Naive B cell (primary cell): Measurements from ENCODE around the gene SLC16A4. TPM values are rescaled to one million over a fixed set of nuclear protein-coding genes. Genes with fewer than 3 reads are reported as not detected.
A peak's percentile ranks its signal among the peaks of the same experiment; 100 is the strongest.
"Not testable (repeated sequence)": the region's sequence is repeated elsewhere in the genome, so short reads cannot be mapped to it uniquely, and the experiment has no call there.

Source experiments
- ATAC-seq, 2 donors: fragments of 150-1000 bp; cut with Tn5 transposase; 2 replicates each; pipeline ENCODE4 v1.10.0; 2021; ENCODE audit warnings: low read depth in 2 of 2, mild to moderate bottlenecking in 2 of 2, moderate library complexity in 2 of 2
- DNase-seq: peaks from one replicate; pipeline ENCODE4 v3.0.0; 2022
- H3K27ac Mint-ChIP-seq, 6 donors: one replicate each; pipeline ENCODE4 v1.8.0; 2020 to 2022; ENCODE audit warnings: mild to moderate bottlenecking in 6 of 6, mixed read lengths in 6 of 6, moderate library complexity in 5 of 6, inconsistent platforms in 2 of 6
- H3K27me3 Mint-ChIP-seq, 3 donors: one replicate each; pipeline ENCODE4 v1.8.0; 2021 to 2022; ENCODE audit warnings: mixed read lengths in 3 of 3, mild to moderate bottlenecking in 1 of 3
- H3K36me3 Mint-ChIP-seq, 2 donors: one replicate each; pipeline ENCODE4 v1.8.0; 2020 to 2022; ENCODE audit warnings: mixed read lengths in 2 of 2, inconsistent platforms in 1 of 2, mild to moderate bottlenecking in 1 of 2
- H3K4me1 Mint-ChIP-seq, 3 donors: one replicate each; pipeline ENCODE4 v1.8.0; 2020 to 2022; ENCODE audit warnings: mixed read lengths in 3 of 3, inconsistent platforms in 1 of 3, mild to moderate bottlenecking in 1 of 3, moderate library complexity in 1 of 3
- H3K4me3 Mint-ChIP-seq, 8 donors: one replicate each; pipeline ENCODE4 v1.8.0; 2020 to 2022; ENCODE audit warnings: mild to moderate bottlenecking in 8 of 8, mixed read lengths in 8 of 8, moderate library complexity in 8 of 8, inconsistent platforms in 2 of 8
- H3K9me3 Mint-ChIP-seq, 7 donors: one replicate each; pipeline ENCODE4 v1.8.0; 2020 to 2022; ENCODE audit warnings: mixed read lengths in 7 of 7, mild to moderate bottlenecking in 5 of 7, inconsistent platforms in 2 of 7, moderate library complexity in 1 of 7
- polyA plus RNA-seq, 6 donors: library from polyadenylated mRNA; unstranded; fragments of 300-500 nt; fragmentation: Illumina TruSeq; gene quantifications; one replicate each; pipeline ENCODE4 v1.2.3, GENCODE V29; 2021; ENCODE audit warnings: low read depth in 6 of 6

The SLC16A4 gene
- polyA plus RNA-seq: 1 to 10 TPM in 4 of 6 donors, under 1 TPM in 1, not detected in 1; 0.77 to 1.9 (median 1.2) TPM

GRCh38 chr1:110390692-110391245 is at the start of gene SLC16A4:
SLC16A4 (minus strand) TSS chr1:110391026; CDS start chr1:110389323, 1,703 bp downstream.
- H3K36me3 Mint-ChIP-seq: peaks cover 12 to 15% of the 10 kb centered on the region in 2 donors
- H3K4me3 Mint-ChIP-seq: peak within 1 kb of the TSS in 3 of 8 donors; percentile 3 to 44 (median 11)
- peaks cover 12 to 33% (median 30%) of the 10 kb centered on the region in 3 donors for H3K4me1 Mint-ChIP-seq
- DNase-seq (no peak), ATAC-seq (no peak)
- peaks cover 0 to 3% (median 0%) of the 10 kb centered on the region in 7 donors for H3K9me3 Mint-ChIP-seq
- H3K27ac Mint-ChIP-seq: peak within 1 kb of the TSS in 3 of 6 donors; percentile 5 to 52 (median 17)
- no peaks in the 10 kb centered on the region for H3K27me3 Mint-ChIP-seq

DNA sequence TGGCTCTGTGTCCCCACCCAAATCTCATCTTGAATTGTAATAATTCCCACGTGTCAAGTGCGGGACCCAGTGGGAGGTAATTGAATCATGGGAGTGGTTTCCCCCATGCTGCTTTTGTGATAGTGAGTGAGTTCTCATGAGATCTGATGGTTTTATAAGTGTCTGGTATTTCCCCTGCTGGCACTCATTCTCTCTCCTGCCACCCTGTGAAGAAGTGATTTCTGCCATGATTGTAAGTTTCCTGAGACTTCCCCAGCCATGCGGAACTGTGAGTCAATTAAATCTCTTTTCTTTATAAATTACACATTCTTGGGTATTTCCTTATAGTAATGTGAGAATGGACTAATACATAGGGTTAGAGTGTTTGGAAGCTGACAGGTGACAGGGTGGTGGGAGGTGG is 49.0 kb upstream of the SLC16A4 start:
- not testable (repeated sequence) for ATAC-seq, H3K36me3 Mint-ChIP-seq, H3K9me3 Mint-ChIP-seq, H3K4me3 Mint-ChIP-seq, H3K4me1 Mint-ChIP-seq, DNase-seq, H3K27ac Mint-ChIP-seq
- H3K27me3 Mint-ChIP-seq: peaks cover 20 to 47% (median 27%) of the 10 kb centered on the region in 3 donors

DNA sequence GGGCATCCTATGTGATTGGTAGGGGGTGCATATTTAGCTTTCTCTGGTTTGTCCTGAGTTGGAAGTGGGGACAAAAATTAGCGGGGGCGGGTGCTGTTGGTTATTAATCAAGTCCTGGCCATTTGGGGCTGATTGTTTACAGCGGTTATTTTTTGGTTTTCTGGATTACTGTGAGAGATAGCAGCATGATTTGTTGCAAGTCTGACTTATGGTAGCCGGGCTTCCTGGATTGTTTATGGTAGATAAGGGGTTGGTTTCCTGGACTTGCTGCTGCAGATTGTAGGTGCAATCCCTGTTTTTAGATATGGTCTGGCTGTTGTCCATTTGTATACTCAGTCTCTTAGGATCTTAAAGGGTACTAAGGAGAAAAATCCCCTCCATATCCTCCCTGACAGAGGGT is 48.1 kb upstream of the SLC16A4 start:
- no peak for DNase-seq
- Mint-ChIP-seq H3K36me3 (no peaks in the 10 kb centered on the region), H3K27me3 (peaks cover 18 to 51% (median 27%) of the 10 kb centered on the region in 3 donors), H3K4me1 (no peaks in the 10 kb centered on the region), H3K9me3 (no peaks in the 10 kb centered on the region), H3K27ac (no peak overlapping the region), H3K4me3 (no peak overlapping the region)
- ATAC-seq: no peak

DNA sequence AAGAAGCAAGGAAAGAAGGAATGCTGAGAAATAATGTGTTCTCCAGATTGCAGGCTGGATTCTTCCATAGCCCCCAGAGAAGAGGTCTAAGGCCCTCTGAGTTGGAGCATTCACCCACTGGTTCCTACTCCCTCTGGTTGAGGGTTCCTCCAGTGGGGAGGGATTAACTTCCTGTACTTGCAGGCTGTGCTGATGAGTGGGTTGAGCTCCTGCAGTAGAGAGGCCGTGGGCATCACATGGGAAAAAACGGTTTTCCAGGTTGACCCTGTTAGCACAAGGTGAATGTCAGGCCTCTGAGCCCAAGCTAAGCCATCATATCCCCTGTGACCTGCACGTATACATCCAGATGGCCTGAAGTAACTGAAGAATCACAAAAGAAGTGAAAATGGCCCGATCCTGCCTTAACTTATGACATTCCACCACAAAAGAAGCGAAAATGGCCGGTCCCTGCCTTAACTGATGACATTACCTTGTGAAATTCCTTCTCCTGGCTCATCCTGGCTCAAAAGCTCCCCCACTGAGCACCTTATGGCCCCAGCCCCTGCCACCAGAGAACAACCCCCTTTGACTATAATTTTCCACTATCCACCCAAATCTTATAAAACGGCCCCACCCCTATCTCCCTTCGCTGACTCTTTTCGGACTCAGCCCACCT is 46.9 kb upstream of the SLC16A4 start:
- H3K27ac Mint-ChIP-seq: peak overlapping the region in 2 of 6 donors; percentile 12 to 56
- DNase-seq, H3K4me1 Mint-ChIP-seq, ATAC-seq, H3K4me3 Mint-ChIP-seq, H3K36me3 Mint-ChIP-seq, H3K9me3 Mint-ChIP-seq: not testable (repeated sequence)
- peaks cover 14 to 51% (median 26%) of the 10 kb centered on the region in 3 donors for H3K27me3 Mint-ChIP-seq

DNA sequence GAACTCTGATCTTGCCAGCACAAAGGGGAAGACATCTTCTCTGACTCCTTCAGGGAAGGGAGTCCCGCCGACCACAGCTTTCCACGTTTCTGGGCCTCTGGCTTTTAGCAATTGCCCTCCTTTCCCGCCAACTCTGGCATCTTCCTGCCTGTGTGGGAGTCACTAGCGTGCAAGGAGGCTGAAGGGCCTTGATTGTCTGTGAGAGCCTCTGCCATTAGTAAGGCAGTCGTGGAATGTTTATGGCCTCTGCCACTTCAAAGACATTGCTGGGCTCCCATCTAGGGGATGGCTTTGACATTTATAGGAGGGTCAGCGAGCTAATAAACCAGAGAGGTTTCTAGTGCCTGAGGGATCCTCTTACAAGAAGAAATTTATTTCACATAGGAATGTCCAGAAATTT is 45.8 kb upstream of the SLC16A4 start:
- Mint-ChIP-seq H3K4me1 (no peaks in the 10 kb centered on the region), H3K4me3 (no peak overlapping the region), H3K9me3 (no peaks in the 10 kb centered on the region), H3K27me3 (peaks cover 14 to 52% (median 29%) of the 10 kb centered on the region in 3 donors), H3K36me3 (no peaks in the 10 kb centered on the region), H3K27ac (no peak overlapping the region)
- DNase-seq (no peak), ATAC-seq (no peak)

DNA sequence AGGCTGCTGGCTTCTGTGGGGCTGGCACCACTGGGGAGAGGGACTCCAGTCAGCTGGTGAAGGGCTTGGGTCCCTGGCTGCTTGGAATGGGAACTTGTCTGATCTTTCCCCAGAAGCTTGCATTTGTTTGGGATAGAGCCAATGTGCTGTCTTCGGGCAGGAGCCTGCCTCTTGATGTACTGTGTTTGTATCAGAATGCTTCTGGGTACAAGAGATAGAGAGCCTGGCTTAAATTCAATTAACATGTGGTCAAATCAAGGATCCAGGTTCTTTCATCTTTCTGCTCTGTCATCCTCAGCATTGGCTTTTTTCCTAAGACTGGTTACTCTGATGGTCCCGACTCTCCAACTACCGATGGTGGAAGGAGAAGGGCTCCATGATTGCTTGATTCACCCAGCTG is 44.1 kb upstream of the SLC16A4 start:
- Mint-ChIP-seq H3K27me3 (peaks cover 14 to 64% (median 41%) of the 10 kb centered on the region in 3 donors), H3K27ac (no peak overlapping the region), H3K4me3 (no peak overlapping the region), H3K9me3 (no peaks in the 10 kb centered on the region), H3K36me3 (no peaks in the 10 kb centered on the region), H3K4me1 (no peaks in the 10 kb centered on the region)
- no peak for ATAC-seq
- no peak for DNase-seq

DNA sequence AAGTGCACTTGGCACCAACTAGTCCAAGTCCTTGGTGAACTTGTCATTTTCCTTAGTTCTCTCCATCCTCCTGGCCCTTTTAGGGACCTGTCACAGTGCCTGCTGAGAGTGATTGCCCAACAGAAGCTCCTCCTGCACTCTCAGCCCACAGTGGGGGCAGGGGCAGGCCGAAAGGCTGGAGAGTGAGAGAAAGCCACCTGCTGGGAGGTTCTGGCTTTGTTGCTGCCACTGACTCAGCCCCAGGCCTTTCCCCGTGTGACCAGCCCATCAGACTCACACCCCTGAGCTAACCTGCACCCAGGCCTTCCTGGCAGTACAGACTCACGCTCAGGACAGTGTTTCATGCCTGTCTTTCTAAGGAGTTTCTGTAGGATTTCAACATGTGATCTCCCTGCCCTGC is 43.0 kb upstream of the SLC16A4 start:
- no peaks in the 10 kb centered on the region for H3K36me3 Mint-ChIP-seq
- ATAC-seq (no peak), DNase-seq (no peak)
- peaks cover 10 to 55% (median 36%) of the 10 kb centered on the region in 3 donors for H3K27me3 Mint-ChIP-seq
- no peak overlapping the region for H3K4me3 Mint-ChIP-seq
- no peaks in the 10 kb centered on the region for H3K9me3 Mint-ChIP-seq
- peak overlapping the region in 1 of 6 donors; percentile 42 for H3K27ac Mint-ChIP-seq
- H3K4me1 Mint-ChIP-seq: no peaks in the 10 kb centered on the region

- no peaks in the 10 kb centered on the region for H3K4me1 Mint-ChIP-seq
- ATAC-seq: no peak
- no peaks in the 10 kb centered on the region for H3K9me3 Mint-ChIP-seq
- no peak overlapping the region for H3K27ac Mint-ChIP-seq
- H3K36me3 Mint-ChIP-seq: no peaks in the 10 kb centered on the region
- peaks cover 5 to 49% (median 34%) of the 10 kb centered on the region in 3 donors for H3K27me3 Mint-ChIP-seq
- no peak overlapping the region for H3K4me3 Mint-ChIP-seq
- no peak for DNase-seq
Observed at GRCh38 chr1:110433213-110433612, 42.4 kb upstream of the SLC16A4 start.

- Mint-ChIP-seq H3K36me3 (no peaks in the 10 kb centered on the region), H3K4me3 (no peak overlapping the region), H3K9me3 (no peaks in the 10 kb centered on the region), H3K27ac (no peak overlapping the region), H3K27me3 (peaks cover 1 to 41% (median 27%) of the 10 kb centered on the region in 3 donors), H3K4me1 (no peaks in the 10 kb centered on the region)
- DNase-seq (no peak), ATAC-seq (no peak)
Observed at GRCh38 chr1:110430901-110431300, 40.1 kb upstream of the SLC16A4 start.

DNA sequence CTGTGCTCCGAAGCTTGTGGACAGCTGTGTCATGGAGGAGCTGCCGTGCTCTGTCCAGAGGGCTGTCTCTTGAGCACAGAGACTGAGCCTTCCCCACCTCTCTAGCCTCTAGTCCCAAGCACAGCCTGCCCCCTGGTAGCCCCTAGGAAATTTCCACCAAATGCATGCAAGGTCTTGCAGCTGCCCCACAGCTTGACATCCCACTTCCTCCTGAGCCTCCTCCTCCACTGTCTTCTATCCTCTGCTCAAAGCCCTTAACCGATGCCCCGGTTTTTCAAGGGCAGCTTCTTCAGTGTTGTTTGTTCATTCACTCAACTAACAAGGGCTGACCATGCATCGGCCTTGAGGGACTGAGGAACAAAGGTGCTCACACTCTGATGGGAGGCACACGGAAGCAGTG is 39.5 kb upstream of the SLC16A4 start:
- H3K36me3 Mint-ChIP-seq: no peaks in the 10 kb centered on the region
- no peak for DNase-seq
- ATAC-seq: no peak
- H3K4me1 Mint-ChIP-seq: no peaks in the 10 kb centered on the region
- H3K27me3 Mint-ChIP-seq: peaks cover 0 to 42% (median 27%) of the 10 kb centered on the region in 3 donors
- no peak overlapping the region for H3K4me3 Mint-ChIP-seq
- H3K27ac Mint-ChIP-seq: no peak overlapping the region
- no peaks in the 10 kb centered on the region for H3K9me3 Mint-ChIP-seq

- no peaks in the 10 kb centered on the region for H3K4me1 Mint-ChIP-seq
- no peaks in the 10 kb centered on the region for H3K9me3 Mint-ChIP-seq
- H3K4me3 Mint-ChIP-seq: peak overlapping the region in 1 of 8 donors; percentile 29
- peak overlapping the region in 1 of 6 donors; percentile 7 for H3K27ac Mint-ChIP-seq
- DNase-seq: no peak
- H3K27me3 Mint-ChIP-seq: peaks cover under 1 to 41% (median 30%) of the 10 kb centered on the region in 3 donors
- no peak for ATAC-seq
- H3K36me3 Mint-ChIP-seq: no peaks in the 10 kb centered on the region
Observed at GRCh38 chr1:110428946-110429345, 38.1 kb upstream of the SLC16A4 start.

DNA sequence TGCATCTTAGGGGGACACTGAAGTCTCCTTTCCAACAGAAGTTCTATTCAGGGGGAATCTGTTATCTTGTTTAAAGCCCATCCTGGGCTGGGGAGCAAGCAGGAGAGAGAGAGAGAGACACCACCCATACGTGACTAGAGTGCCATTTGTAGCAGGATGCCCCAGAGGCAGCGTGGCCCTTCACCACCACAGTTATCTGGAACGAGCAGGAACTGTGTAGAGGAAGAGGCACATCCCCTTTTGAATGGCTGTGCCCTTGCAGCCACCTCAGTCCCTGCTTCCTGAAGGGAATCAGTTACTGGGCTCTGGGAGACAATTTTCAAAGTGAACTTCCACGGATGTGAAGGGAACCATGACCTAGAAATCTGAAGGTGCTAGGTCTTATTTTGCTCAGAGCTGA is 36.0 kb upstream of the SLC16A4 start:
- DNase-seq: no peak
- Mint-ChIP-seq H3K27me3 (peaks cover 5 to 36% (median 30%) of the 10 kb centered on the region in 3 donors), H3K4me1 (no peaks in the 10 kb centered on the region), H3K9me3 (peaks cover 0 to 2% (median 0%) of the 10 kb centered on the region in 7 donors), H3K4me3 (no peak overlapping the region), H3K27ac (peak overlapping the region in 1 of 6 donors; percentile 11), H3K36me3 (peaks cover 0 to 4% of the 10 kb centered on the region in 2 donors)
- ATAC-seq: no peak

GRCh38 chr1:110425612-110426152 is 34.9 kb upstream of the SLC16A4 start:
- H3K9me3 Mint-ChIP-seq: peaks cover 0 to 9% (median 4%) of the 10 kb centered on the region in 7 donors
- no peak overlapping the region for H3K4me3 Mint-ChIP-seq
- H3K36me3 Mint-ChIP-seq: peaks cover 0 to 11% of the 10 kb centered on the region in 2 donors
- DNase-seq (no peak), ATAC-seq (no peak)
- H3K4me1 Mint-ChIP-seq: no peaks in the 10 kb centered on the region
- H3K27ac Mint-ChIP-seq: no peak overlapping the region
- peaks cover 5 to 25% (median 18%) of the 10 kb centered on the region in 3 donors for H3K27me3 Mint-ChIP-seq
